ENCODE data around the gene THRB. TPM values are rescaled to one million over a fixed set of nuclear protein-coding genes. Genes with fewer than 3 reads are reported as not detected.

The THRB gene
- total RNA-seq, 1 donor from 2014 or later, result 0.56 TPM

DNA sequence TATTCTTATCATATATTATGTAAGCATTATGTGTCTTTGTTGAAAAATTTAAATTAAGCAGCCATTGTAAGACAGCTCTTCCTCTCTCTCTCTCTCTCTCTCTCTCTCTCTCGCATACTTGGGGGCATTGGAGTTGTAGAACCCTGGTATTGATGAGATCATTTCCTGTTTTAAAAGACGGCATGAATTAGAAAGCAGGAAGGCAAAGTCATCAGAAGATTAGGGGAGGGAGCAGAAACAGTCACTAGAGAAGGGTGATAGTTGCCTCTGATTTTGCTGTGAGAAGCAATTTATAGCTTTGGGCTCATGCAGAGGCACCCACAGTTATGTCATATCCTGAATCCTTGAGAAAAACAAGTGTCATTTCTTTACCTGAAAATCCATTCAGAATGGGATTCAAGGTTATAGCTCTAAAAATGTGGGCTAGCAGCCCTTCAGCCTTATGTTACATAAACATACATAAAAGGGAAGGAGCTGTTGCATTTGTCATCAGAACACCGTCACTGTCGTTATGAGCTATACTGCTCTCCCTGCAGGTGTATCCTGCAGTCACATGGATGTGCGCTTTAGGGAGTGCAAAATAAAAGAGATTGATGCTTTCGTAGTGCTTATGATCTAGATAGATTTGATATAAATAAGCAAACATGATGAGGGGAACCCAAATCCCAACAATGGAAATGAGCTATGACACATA, 335.7 kb downstream of the THRB start:
- Mint-ChIP-seq H3K9me3 (ENCODE audit: unreplicated experiment) (peaks cover 5% of the 10 kb centered on the region), H3K4me1 (ENCODE audit: low read depth, unreplicated experiment) (peaks cover 15% of the 10 kb centered on the region), H3K36me3 (ENCODE audit: unreplicated experiment) (no peaks in the 10 kb centered on the region), H3K27ac (ENCODE audit: unreplicated experiment) (no peak overlapping the region), H3K27me3 (ENCODE audit: unreplicated experiment) (peaks cover 5% of the 10 kb centered on the region), H3K4me3 (ENCODE audit: unreplicated experiment) (no peak overlapping the region)
- no peak for DNase-seq
- TF ChIP-seq, protein P1, sequence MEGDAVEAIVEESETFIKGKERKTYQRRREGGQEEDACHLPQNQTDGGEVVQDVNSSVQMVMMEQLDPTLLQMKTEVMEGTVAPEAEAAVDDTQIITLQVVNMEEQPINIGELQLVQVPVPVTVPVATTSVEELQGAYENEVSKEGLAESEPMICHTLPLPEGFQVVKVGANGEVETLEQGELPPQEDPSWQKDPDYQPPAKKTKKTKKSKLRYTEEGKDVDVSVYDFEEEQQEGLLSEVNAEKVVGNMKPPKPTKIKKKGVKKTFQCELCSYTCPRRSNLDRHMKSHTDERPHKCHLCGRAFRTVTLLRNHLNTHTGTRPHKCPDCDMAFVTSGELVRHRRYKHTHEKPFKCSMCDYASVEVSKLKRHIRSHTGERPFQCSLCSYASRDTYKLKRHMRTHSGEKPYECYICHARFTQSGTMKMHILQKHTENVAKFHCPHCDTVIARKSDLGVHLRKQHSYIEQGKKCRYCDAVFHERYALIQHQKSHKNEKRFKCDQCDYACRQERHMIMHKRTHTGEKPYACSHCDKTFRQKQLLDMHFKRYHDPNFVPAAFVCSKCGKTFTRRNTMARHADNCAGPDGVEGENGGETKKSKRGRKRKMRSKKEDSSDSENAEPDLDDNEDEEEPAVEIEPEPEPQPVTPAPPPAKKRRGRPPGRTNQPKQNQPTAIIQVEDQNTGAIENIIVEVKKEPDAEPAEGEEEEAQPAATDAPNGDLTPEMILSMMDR (IDR thresholded peaks at IDR 0.05; ENCODE audit: partially characterized antibody, unreplicated experiment), result no peak

DNA sequence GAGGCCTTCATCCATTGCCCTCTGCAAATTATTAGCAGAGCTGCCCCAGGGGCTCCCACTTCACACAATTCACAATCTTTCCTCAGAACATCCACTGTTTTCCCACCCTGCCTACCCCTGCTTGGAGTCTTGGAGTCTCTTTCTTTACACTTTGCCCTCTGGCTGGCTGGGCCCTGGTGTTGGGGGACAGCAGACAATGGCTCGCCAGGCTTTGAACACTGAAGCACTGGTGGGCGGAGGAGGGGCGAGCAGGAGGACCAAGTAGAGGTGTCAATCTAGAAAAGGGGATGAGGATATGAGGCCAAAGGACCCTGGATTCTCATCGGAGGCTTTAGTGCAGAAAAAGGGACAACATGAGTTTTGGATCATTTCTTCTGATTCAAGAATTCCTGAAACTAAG, 337.5 kb downstream of the THRB start:
- TF ChIP-seq, protein P1 (IDR thresholded peaks at IDR 0.05; ENCODE audit: partially characterized antibody, unreplicated experiment), result no peak
- no peak overlapping the region for H3K4me3 Mint-ChIP-seq (ENCODE audit: unreplicated experiment)
- peaks cover 4% of the 10 kb centered on the region for H3K4me1 Mint-ChIP-seq (ENCODE audit: low read depth, unreplicated experiment)
- peaks cover 4% of the 10 kb centered on the region for H3K27me3 Mint-ChIP-seq (ENCODE audit: unreplicated experiment)
- H3K9me3 Mint-ChIP-seq (ENCODE audit: unreplicated experiment), result no peaks in the 10 kb centered on the region
- no peak overlapping the region for H3K27ac Mint-ChIP-seq (ENCODE audit: unreplicated experiment)
- DNase-seq, result no peak
- no peaks in the 10 kb centered on the region for H3K36me3 Mint-ChIP-seq (ENCODE audit: unreplicated experiment)

DNA sequence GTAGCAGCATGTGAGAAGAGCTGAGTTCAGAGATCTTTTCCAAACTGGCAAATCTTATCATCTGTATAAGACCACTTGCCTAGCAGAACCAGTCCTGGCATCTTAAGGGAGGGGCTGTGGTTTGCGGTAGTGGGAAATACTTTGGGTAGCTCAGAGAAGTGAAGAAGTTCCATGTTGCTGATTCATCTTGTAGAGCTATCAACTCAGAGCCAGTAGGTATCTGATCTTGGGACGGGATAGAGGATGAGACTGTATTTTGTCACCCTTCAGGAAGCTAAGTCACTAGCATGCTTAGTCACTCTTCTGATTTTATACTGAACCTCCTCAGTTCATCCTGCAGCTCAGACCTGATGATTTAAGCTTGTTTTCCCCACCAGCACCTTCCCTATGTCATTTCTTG, 338.2 kb downstream of the THRB start:
- H3K27ac Mint-ChIP-seq (ENCODE audit: unreplicated experiment), result no peak overlapping the region
- peaks cover 3% of the 10 kb centered on the region for H3K27me3 Mint-ChIP-seq (ENCODE audit: unreplicated experiment)
- H3K4me1 Mint-ChIP-seq (ENCODE audit: low read depth, unreplicated experiment), result peaks cover 3% of the 10 kb centered on the region
- H3K4me3 Mint-ChIP-seq (ENCODE audit: unreplicated experiment), result no peak overlapping the region
- H3K36me3 Mint-ChIP-seq (ENCODE audit: unreplicated experiment), result no peaks in the 10 kb centered on the region
- no peaks in the 10 kb centered on the region for H3K9me3 Mint-ChIP-seq (ENCODE audit: unreplicated experiment)
- DNase-seq, result no peak
- TF ChIP-seq, protein P1 (IDR thresholded peaks at IDR 0.05; ENCODE audit: partially characterized antibody, unreplicated experiment), result no peak

DNA sequence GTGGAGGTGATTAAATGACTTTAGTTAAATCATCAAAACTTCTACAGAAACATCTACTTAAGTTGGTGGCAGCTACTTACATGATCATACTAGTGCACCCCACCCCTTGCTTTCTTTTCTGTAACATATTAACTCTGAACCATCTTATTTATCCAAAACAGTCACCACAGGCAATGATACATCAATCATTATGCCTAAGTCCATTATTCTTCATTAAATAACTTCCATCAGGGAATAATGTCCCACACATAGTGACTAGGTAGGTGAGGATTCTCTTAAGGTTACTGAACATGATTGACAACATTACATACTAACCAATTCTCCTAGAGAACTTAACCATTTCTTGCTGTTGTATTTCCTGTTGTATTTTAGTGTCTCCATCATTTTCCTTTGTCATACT, 339.4 kb downstream of the THRB start:
- TF ChIP-seq, protein P1 (IDR thresholded peaks at IDR 0.05; ENCODE audit: partially characterized antibody, unreplicated experiment), result no peak
- no peaks in the 10 kb centered on the region for H3K27me3 Mint-ChIP-seq (ENCODE audit: unreplicated experiment)
- no peak overlapping the region for H3K4me3 Mint-ChIP-seq (ENCODE audit: unreplicated experiment)
- H3K4me1 Mint-ChIP-seq (ENCODE audit: low read depth, unreplicated experiment), result no peaks in the 10 kb centered on the region
- H3K9me3 Mint-ChIP-seq (ENCODE audit: unreplicated experiment), result no peaks in the 10 kb centered on the region
- H3K36me3 Mint-ChIP-seq (ENCODE audit: unreplicated experiment), result no peaks in the 10 kb centered on the region
- no peak for DNase-seq
- no peak overlapping the region for H3K27ac Mint-ChIP-seq (ENCODE audit: unreplicated experiment)

DNA sequence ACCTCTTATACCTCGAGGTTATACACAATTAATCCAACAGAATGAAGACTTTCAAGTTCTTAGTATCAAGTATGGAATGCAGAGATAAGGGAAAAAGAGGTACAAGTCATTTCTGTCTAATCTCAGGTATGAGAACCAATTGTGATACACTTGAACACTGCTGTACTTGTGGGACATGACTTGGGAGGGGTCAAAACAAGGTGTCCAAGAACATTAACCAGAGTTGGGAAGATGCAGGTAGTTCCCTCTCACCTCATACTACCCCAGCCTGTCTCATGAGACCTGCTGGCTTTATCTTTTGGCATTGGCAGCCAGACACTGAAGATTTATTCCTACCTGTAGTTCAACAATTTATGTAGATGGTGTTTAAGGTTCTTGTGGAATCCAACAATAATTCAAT, 339.9 kb downstream of the THRB start:
- Mint-ChIP-seq H3K27me3 (ENCODE audit: unreplicated experiment) (no peaks in the 10 kb centered on the region), H3K9me3 (ENCODE audit: unreplicated experiment) (no peaks in the 10 kb centered on the region), H3K27ac (ENCODE audit: unreplicated experiment) (no peak overlapping the region), H3K36me3 (ENCODE audit: unreplicated experiment) (no peaks in the 10 kb centered on the region), H3K4me3 (ENCODE audit: unreplicated experiment) (no peak overlapping the region), H3K4me1 (ENCODE audit: low read depth, unreplicated experiment) (no peaks in the 10 kb centered on the region)
- TF ChIP-seq, protein P1 (IDR thresholded peaks at IDR 0.05; ENCODE audit: partially characterized antibody, unreplicated experiment), result no peak
- DNase-seq, result no peak

Measured in glutamatergic neuron (in vitro differentiated cells).